ENCODE data around the gene TUBB2A. TPM values are rescaled to one million over a fixed set of nuclear protein-coding genes. Genes with fewer than 3 reads are reported as not detected.
"Not testable (repeated sequence)": the region's sequence is repeated elsewhere in the genome, so short reads cannot be mapped to it uniquely, and the experiment has no call there.

TUBB2A gene
- total and polyA plus RNA-seq, 2 of the 8 experiments (the other 6 are each of a cell fraction or from before 2014, with no cell fraction given), result 315 to 330 TPM

- TF ChIP-seq ZNF274 (IDR thresholded peaks at IDR 0.05; ENCODE audit: borderline replicate concordance, extremely low read depth, low read length), result no peak
- TF ChIP-seq TEAD4 (IDR thresholded peaks at IDR 0.05; ENCODE audit: low read depth, low read length), result no peak
- no peak for TF ChIP-seq SIN3A (conservative IDR thresholded peaks at IDR 0.05 in 1 of 2, IDR thresholded peaks at IDR 0.05 in 1 of 2; ENCODE audit: low read depth in 1 of 2, low read length in 2 of 2)
- TF ChIP-seq BRCA1 (IDR thresholded peaks at IDR 0.05; ENCODE audit: low read depth, low read length), result no peak
- no peak for TF ChIP-seq CBX5 (IDR thresholded peaks at IDR 0.05; ENCODE audit: low read depth, low read length)
Measured at GRCh38 chr6:3199382-3199781, 42.0 kb upstream of the TUBB2A start (continued).

DNA sequence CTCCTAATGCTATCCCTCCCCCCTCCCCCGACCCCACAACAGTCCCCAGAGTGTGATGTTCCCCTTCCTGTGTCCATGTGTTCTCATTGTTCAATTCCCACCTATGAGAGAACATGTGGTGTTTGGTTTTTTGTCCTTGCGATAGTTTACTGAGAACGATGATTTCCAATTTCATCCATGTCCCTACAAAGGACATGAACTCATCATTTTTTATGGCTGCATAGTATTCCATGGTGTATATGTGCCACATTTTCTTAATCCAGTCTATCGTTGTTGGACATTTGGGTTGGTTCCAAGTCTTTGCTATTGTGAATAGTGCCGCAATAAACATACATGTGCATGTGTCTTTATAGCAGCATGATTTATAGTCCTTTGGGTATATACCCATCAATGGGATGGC, 40.4 kb upstream of the TUBB2A start:
- H3K4ac ChIP-seq (replicated peaks; ENCODE audit: insufficient read length, low read depth, low read length); POLR2A ChIA-PET (ENCODE audit: partially characterized antibody); H2AK5ac ChIP-seq (ENCODE audit: low read depth, low read length); H2AFZ ChIP-seq (ENCODE audit: low read length); H2BK12ac ChIP-seq (ENCODE audit: low read depth, low read length); CTCF ChIA-PET (ENCODE audit: partially characterized antibody); H3K18ac ChIP-seq (ENCODE audit: extremely low read depth, low read length); H3K4me2 ChIP-seq (ENCODE audit: insufficient read depth in 1 of 2, low read depth in 2 of 2, low read length in 2 of 2); H3K9me3 ChIP-seq (ENCODE audit: insufficient read depth in 2 of 2, low read depth in 1 of 2, low read length in 1 of 2); H3K79me2 ChIP-seq (ENCODE audit: control insufficient read depth in 1 of 2, insufficient read depth in 2 of 2, low read length in 2 of 2); H2BK120ac ChIP-seq (replicated peaks; ENCODE audit: low read depth, low read length); H3K56ac ChIP-seq (replicated peaks; ENCODE audit: insufficient read length, low read depth, low read length); H3K27ac ChIP-seq (ENCODE audit: low read depth, low read length); H2BK20ac ChIP-seq (ENCODE audit: low read length); H4K5ac ChIP-seq (ENCODE audit: insufficient read length, low read depth, low read length); H4K8ac ChIP-seq (ENCODE audit: extremely low read depth, insufficient read depth, low read length); H3K23ac ChIP-seq (ENCODE audit: insufficient read length); H3K36me3 ChIP-seq (ENCODE audit: control insufficient read depth in 2 of 4, insufficient read depth in 4 of 4, low read length in 3 of 4); H3K9ac ChIP-seq (replicated peaks in 1 of 4; ENCODE audit: extremely low read depth in 1 of 4, low read depth in 3 of 4, low read length in 3 of 4); DNase-seq (ENCODE audit: low read depth in 1 of 2, low spot score in 2 of 2); H3K4me3 ChIP-seq (ENCODE audit: extremely low read depth in 1 of 4, insufficient read depth in 2 of 4, low read depth in 3 of 4, low read length in 4 of 4); H4K91ac ChIP-seq (replicated peaks; ENCODE audit: insufficient read length, low read length); H2BK5ac ChIP-seq (ENCODE audit: low read depth, low read length); FAIRE-seq; H3K79me1 ChIP-seq (ENCODE audit: low read depth, low read length); H4K20me1 ChIP-seq (replicated peaks in 1 of 2; ENCODE audit: control insufficient read depth in 1 of 2, insufficient read depth in 2 of 2, low read length in 2 of 2); H3K27me3 ChIP-seq (replicated peaks in 1 of 4; ENCODE audit: control insufficient read depth in 3 of 4, extremely low read depth in 1 of 4, insufficient read depth in 3 of 4, low read length in 3 of 4); H2BK15ac ChIP-seq (ENCODE audit: low read length); H3K14ac ChIP-seq (ENCODE audit: insufficient read length); H3K23me2 ChIP-seq (ENCODE audit: low read depth, low read length): not testable (repeated sequence)
- WGBS, 2 experiments (ENCODE audit: extremely low coverage in 1 of 2, insufficient coverage in 1 of 2, insufficient read length in 1 of 2, insufficient replicate concordance in 2 of 2, low coverage in 1 of 2, low lambda C conversion rate in 2 of 2, missing lambda C conversion rate in 1 of 2), result 89% methylated on average over 2 of the region's 5 CpGs; no CpG with 5 or more reads in 1 of the 2 experiments
- peaks cover 15 to 24% (median 20%) of the 10 kb centered on the region in 4 experiments for H3K4me1 ChIP-seq (replicated peaks in 1 of 4; ENCODE audit: control insufficient read depth in 3 of 4, insufficient read depth in 4 of 4, low read length in 3 of 4)
